Prostate gland (tissue), 2 donors: ENCODE data around the gene TRAPPC3L. TPM values are rescaled to one million over a fixed set of nuclear protein-coding genes. Genes with fewer than 3 reads are reported as not detected.

Source experiments
- DNase-seq: peaks from one replicate; pipeline ENCODE4 v3.0.0-alpha.2; 2019; ENCODE audit warnings: low spot score
- H3K27ac ChIP-seq, 2 donors: fragments of 200-600 bp; sonication (generic); 2 replicates each; pipeline ENCODE4 v1.5.1; 2017 to 2019
- H3K27me3 ChIP-seq: fragments of 200-600 bp; sonication (generic); replicated peaks from 2 replicates; pipeline ENCODE4 v1.5.1; 2019; ENCODE audit not compliant: insufficient read depth
- H3K36me3 ChIP-seq, 2 donors: fragments of 200-600 bp; sonication (generic); 1 replicate in 1 of 2; 2 replicates in 1 of 2; pipeline versions ENCODE4 v1.5.1 to v1.8.1; 2017 to 2019
- H3K4me1 ChIP-seq: fragments of 200-600 bp; sonication (generic); replicated peaks from 2 replicates; pipeline ENCODE4 v1.5.1; 2019
- H3K4me3 ChIP-seq, 2 donors: fragments of 200-600 bp; sonication (generic); 2 replicates each; pipeline ENCODE4 v1.5.1; 2017 to 2019
- H3K9me3 ChIP-seq: fragments of 200-600 bp; sonication (generic); 2 replicates; pipeline ENCODE4 v1.5.1; 2017
- POLR2A ChIP-seq: fragments of 450-650 bp; IDR thresholded peaks from one replicate; pipeline ENCODE4 v1.6.1; 2016; ENCODE audit warnings: antibody characterized with exemption, mild to moderate bottlenecking
- POLR2AphosphoS5 ChIP-seq: sonication (generic); formaldehyde crosslinking; IDR thresholded peaks from one replicate; pipeline ENCODE4 v1.6.1; 2017; ENCODE audit warnings: antibody characterized with exemption
- WGBS: methylation state at CpG from one replicate; pipeline ENCODE4 v1.1.5; 2018; 5-methylcytosine and 5-hydroxymethylcytosine counted together
- intact Hi-C: fragments of 100-400 bp; cut with DNase I; formaldehyde crosslinking; loops from one replicate; pipeline ENCODE4 v1.14.2; 2022
- total RNA-seq, 2 donors: library from RNA; depleted of rRNA; stranded (reverse); fragments of >200 nt; gene quantifications; one replicate each; pipeline ENCODE4 v1.1.0, GENCODE V29; 2016
- TF ChIP-seq, protein P1 (sequence below), 4 experiments: fragments of 200-600 bp in 2 of 4; fragments of 450-650 bp in 2 of 4; sonication (generic) in 2 of 4; IDR thresholded peaks; 1 replicate in 3 of 4; 2 replicates in 1 of 4; pipeline ENCODE4 v1.5.1; 2016 to 2019; ENCODE audit warnings: antibody characterized with exemption in 4 of 4, mild to moderate bottlenecking in 2 of 4, moderate library complexity in 2 of 4

TRAPPC3L gene
- total RNA-seq, 2 donors from 2014 or later = not detected

- intact Hi-C loops = loop anchor here (10.0 kb wide), 1 partner anchor 47 kb away; the partner anchor contains the start of gene CALHM5
Measured at GRCh38 chr6:116562019-116562403, 16.5 kb upstream of the TRAPPC3L start.

DNA sequence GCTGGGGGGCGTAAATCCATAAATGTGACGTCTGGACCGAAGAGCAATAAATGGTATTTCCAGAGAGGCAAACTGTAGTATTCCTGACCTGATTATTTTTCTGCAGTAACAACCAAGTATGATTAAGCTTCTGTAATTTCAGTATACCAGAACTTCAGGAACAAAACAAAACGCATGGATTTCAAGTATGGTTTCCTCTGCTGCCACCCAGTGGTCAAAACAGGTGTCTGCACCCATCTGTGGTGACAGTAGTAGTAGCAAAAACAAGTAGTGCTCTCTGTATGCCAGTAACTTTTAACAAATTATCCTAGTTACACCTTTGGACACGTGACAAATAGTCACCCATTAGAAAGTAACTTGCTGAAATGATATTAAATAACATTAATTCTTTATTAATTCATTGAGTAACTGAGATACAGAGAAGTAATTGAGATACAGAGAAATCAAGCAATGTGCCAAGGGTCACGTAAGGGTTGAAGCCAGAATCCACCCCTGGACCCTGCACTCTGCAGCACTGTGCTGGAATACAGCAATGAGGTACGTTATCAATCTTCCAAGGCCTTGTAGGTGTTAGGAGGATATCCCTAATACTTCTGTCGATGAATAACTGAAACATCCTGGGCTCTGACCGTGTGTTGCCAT lies 16.0 kb upstream of the TRAPPC3L start:
- Histone ChIP-seq H3K36me3 (no peaks in the 10 kb centered on the region), H3K9me3 (no peaks in the 10 kb centered on the region), H3K4me1 (no peaks in the 10 kb centered on the region), H3K4me3 (no peak overlapping the region), H3K27ac (no peak overlapping the region), H3K27me3 (no peaks in the 10 kb centered on the region)
- intact Hi-C loops = loop anchor here (2.0 to 10.0 kb wide), 2 partner anchors 25 to 47 kb away; partner anchors contain the start of gene CALHM5
- 38% methylated on average over 9 of the region's 9 CpGs for WGBS
- TF ChIP-seq, protein P1, sequence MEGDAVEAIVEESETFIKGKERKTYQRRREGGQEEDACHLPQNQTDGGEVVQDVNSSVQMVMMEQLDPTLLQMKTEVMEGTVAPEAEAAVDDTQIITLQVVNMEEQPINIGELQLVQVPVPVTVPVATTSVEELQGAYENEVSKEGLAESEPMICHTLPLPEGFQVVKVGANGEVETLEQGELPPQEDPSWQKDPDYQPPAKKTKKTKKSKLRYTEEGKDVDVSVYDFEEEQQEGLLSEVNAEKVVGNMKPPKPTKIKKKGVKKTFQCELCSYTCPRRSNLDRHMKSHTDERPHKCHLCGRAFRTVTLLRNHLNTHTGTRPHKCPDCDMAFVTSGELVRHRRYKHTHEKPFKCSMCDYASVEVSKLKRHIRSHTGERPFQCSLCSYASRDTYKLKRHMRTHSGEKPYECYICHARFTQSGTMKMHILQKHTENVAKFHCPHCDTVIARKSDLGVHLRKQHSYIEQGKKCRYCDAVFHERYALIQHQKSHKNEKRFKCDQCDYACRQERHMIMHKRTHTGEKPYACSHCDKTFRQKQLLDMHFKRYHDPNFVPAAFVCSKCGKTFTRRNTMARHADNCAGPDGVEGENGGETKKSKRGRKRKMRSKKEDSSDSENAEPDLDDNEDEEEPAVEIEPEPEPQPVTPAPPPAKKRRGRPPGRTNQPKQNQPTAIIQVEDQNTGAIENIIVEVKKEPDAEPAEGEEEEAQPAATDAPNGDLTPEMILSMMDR (IDR thresholded peaks at IDR 0.05) = peak; percentile 83 to 91 (median 86)
- no peak for TF ChIP-seq POLR2AphosphoS5
- DNase-seq = peak; percentile 70

More at GRCh38 chr6:116562019-116562403, 16.5 kb upstream of the TRAPPC3L start:
- no peaks in the 10 kb centered on the region for H3K9me3 ChIP-seq
- no peak overlapping the region for H3K4me3 ChIP-seq
- H3K36me3 ChIP-seq = no peaks in the 10 kb centered on the region
- H3K4me1 ChIP-seq = no peaks in the 10 kb centered on the region
- no peak overlapping the region for H3K27ac ChIP-seq
- 94% methylated on average over 4 of the region's 4 CpGs for WGBS
- no peak for DNase-seq
- no peaks in the 10 kb centered on the region for H3K27me3 ChIP-seq
- TF ChIP-seq POLR2AphosphoS5 (no peak), POLR2A (no peak)
- TF ChIP-seq, protein P1 (IDR thresholded peaks at IDR 0.05) = no peak

DNA sequence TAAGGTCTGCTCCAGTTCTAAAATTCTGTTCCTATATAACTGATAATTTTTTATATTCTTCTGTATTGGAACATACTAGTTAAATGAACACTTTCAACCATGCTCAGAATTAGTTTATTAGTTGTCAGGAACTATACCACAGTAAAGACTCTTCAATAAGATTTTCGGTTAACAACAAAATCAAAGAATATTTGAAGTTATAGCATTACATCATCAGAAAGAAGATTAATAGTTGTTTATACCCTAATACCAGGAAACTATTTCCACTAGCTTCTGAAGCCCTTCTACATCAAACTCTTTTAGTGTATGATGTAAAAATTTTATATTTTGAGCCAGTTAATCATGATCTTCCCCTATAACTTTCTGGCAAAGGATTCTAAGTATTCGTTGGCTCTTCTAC lies 14.6 kb upstream of the TRAPPC3L start:
- no peaks in the 10 kb centered on the region for H3K4me1 ChIP-seq
- intact Hi-C loops = loop anchor here (2.0 to 10.0 kb wide), 2 partner anchors 23 to 45 kb away; partner anchors contain the start of gene CALHM5
- no peak overlapping the region for H3K27ac ChIP-seq
- DNase-seq = no peak
- no peaks in the 10 kb centered on the region for H3K27me3 ChIP-seq
- 61% methylated on average over 2 of the region's 2 CpGs for WGBS
- H3K4me3 ChIP-seq = no peak overlapping the region
- H3K9me3 ChIP-seq = no peaks in the 10 kb centered on the region
- no peaks in the 10 kb centered on the region for H3K36me3 ChIP-seq
- TF ChIP-seq POLR2AphosphoS5 = no peak
- no peak for TF ChIP-seq POLR2A
- TF ChIP-seq, protein P1 (IDR thresholded peaks at IDR 0.05) = no peak

- 12% methylated on average over 5 of the region's 5 CpGs for WGBS
- no peaks in the 10 kb centered on the region for H3K4me1 ChIP-seq
- TF ChIP-seq, protein P1 (IDR thresholded peaks at IDR 0.05) = no peak
- TF ChIP-seq POLR2AphosphoS5 = peak; percentile 42
- DNase-seq = peak; percentile 51
- H3K9me3 ChIP-seq = no peaks in the 10 kb centered on the region
- H3K4me3 ChIP-seq = no peak overlapping the region
- H3K27me3 ChIP-seq = no peaks in the 10 kb centered on the region
- H3K36me3 ChIP-seq = no peaks in the 10 kb centered on the region
- intact Hi-C loops = no loop called here
- H3K27ac ChIP-seq = no peak overlapping the region
Measured at GRCh38 chr6:116557893-116558292, 12.4 kb upstream of the TRAPPC3L start.

- no peak for DNase-seq
- no peak overlapping the region for H3K4me3 ChIP-seq
- 91% methylated on average over 5 of the region's 5 CpGs for WGBS
- H3K4me1 ChIP-seq = no peaks in the 10 kb centered on the region
- intact Hi-C loops = no loop called here
- H3K9me3 ChIP-seq = no peaks in the 10 kb centered on the region
- no peaks in the 10 kb centered on the region for H3K36me3 ChIP-seq
- no peak for TF ChIP-seq POLR2A
- TF ChIP-seq, protein P1 (IDR thresholded peaks at IDR 0.05) = no peak
- no peak for TF ChIP-seq POLR2AphosphoS5
- H3K27me3 ChIP-seq = no peaks in the 10 kb centered on the region
- no peak overlapping the region for H3K27ac ChIP-seq
Measured at GRCh38 chr6:116556814-116557415, 11.4 kb upstream of the TRAPPC3L start.
